GM12891 (cell line): Measurements from ENCODE around the gene UBAC1.
"Not testable (repeated sequence)": the region's sequence is repeated elsewhere in the genome, so short reads cannot be mapped to it uniquely, and the experiment has no call there.

Source experiments
- DNase-seq: peaks from one replicate; pipeline ENCODE4 v3.0.0; 2011; ENCODE audit warnings: low spot score; ENCODE audit not compliant: insufficient read length
- FAIRE-seq: peaks from 2 replicates; lab custom pipeline; 2011; peaks lifted over from hg19 to GRCh38; lab: Jason Lieb, UNC
- PAX5 ChIP-seq: IDR thresholded peaks from 2 replicates; pipeline ENCODE4 v1.6.1; 2011; ENCODE audit warnings: low read length, moderate library complexity, mild to moderate bottlenecking; ENCODE audit not compliant: insufficient read depth, severe bottlenecking
- POLR2A ChIP-seq: IDR thresholded peaks from 2 replicates; pipeline ENCODE4 v1.6.1; 2011; ENCODE audit warnings: low read depth, low read length, control low read depth
- POLR2AphosphoS5 ChIP-seq: IDR thresholded peaks from 2 replicates; pipeline ENCODE4 v1.6.1; 2011; ENCODE audit warnings: low read depth, low read length, control low read depth
- POU2F2 ChIP-seq: IDR thresholded peaks from 2 replicates; pipeline ENCODE4 v1.6.1; 2011; ENCODE audit warnings: low read depth, mild to moderate bottlenecking, control low read depth, low read length, moderate library complexity
- SPI1 ChIP-seq: IDR thresholded peaks from 2 replicates; pipeline ENCODE4 v1.6.1; 2011; ENCODE audit warnings: low read depth, low read length, control low read depth
- TAF1 ChIP-seq: IDR thresholded peaks from 2 replicates; pipeline ENCODE4 v1.6.1; 2011; ENCODE audit warnings: low read depth, low read length, control low read depth

Gene UBAC1

DNA sequence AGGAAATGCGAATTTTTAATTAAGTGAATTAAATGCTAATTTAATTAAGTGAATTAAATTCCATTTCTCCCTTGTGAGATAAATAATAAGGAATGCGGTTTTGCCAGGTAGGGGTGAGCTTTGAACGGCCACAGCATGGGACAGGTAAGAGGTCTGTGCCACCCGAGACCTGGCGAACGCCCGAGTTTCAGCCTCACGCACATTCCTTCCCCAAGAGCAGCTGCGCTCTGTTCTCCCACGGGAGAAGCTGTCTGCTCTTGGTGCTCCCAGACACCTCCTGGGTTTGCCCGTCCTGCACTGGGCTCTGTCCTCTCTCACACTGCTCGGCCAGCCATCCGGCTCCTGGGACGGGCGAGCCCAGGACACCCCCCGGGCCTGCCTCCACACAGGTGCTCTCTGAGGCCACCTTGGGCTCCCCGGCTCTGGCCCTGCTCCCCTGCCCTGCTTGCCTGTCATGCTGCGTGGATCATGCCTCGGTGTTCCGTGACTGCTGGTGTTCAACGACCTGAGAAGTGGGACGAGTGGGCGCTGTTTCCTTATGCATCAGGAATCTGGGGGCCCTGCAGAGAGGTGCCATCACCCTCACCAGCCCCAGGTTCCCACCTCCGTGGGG lies 40.1 kb downstream of the UBAC1 start:
- DNase-seq (no peak), FAIRE-seq (no peak)
- TF ChIP-seq POLR2AphosphoS5 = no peak
- no peak for TF ChIP-seq TAF1
- TF ChIP-seq PAX5 = no peak
- no peak for TF ChIP-seq SPI1
- no peak for TF ChIP-seq POLR2A
- no peak for TF ChIP-seq POU2F2

DNA sequence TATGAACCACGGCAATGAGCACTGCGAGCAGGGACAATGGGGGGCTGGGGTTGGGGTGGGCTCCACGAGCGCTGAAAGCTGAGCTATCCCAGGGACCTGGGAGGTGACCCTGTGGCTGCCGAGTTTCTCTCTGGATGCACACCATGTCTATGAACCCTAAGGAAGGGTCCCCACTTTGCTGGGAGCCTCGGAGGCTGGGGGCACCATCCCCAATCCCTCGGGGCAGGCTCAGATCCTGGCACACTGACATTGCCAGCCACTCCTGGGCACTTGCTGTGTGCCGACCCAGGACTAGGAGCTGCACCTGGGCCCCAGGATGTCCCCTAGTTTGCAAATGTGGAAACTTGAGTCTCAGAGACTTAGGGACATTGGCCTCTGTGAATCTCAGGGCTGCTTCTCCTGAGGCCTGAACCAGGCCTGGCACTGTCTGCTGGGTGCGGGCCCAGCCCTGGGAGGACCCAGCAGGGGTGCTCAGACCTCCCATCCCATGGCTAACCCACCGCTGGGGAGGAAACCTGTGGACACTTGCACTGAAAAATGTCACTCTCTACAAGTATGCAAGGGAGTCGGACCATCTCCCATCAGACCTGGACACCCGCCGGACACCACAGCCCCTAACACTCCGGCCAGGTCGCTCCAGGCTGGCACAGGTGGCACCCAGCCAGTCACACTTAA lies 40.8 kb downstream of the UBAC1 start:
- DNase-seq (no peak), FAIRE-seq (no peak)
- TF ChIP-seq SPI1 (no peak), POLR2A (no peak), POLR2AphosphoS5 (no peak), TAF1 (no peak), POU2F2 (no peak), PAX5 (no peak)

DNA sequence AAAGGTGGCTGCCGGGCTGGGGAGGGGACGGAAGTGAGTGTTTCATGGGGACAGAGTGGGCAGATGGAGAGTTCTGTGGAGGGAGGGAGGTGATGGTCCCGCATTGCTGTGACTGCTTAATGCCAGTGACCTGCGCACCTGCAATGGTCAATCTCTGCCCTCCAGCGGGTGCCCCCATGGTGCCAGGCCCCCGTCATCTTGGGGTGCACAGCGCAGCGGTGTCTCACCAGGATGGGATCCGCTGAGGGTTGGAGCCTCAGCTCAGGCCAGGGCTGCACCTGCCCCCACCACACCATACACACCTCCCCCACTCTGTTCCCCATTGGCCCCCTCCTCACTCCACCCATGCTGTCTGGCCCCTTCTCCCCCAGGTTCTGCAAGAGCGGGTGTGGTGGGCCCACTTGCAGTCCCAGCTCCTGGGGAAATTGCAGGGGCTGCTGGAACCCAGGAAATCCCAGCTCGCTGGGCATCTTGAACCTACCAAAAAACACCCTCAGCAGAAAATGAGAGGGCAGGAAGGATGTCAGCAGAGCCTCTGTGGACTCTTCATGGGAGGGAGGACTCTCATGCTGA lies 41.8 kb downstream of the UBAC1 start:
- no peak for TF ChIP-seq PAX5
- TF ChIP-seq POU2F2 = no peak
- no peak for TF ChIP-seq TAF1
- no peak for TF ChIP-seq SPI1
- TF ChIP-seq POLR2AphosphoS5 = no peak
- no peak for TF ChIP-seq POLR2A
- no peak for FAIRE-seq
- no peak for DNase-seq

DNA sequence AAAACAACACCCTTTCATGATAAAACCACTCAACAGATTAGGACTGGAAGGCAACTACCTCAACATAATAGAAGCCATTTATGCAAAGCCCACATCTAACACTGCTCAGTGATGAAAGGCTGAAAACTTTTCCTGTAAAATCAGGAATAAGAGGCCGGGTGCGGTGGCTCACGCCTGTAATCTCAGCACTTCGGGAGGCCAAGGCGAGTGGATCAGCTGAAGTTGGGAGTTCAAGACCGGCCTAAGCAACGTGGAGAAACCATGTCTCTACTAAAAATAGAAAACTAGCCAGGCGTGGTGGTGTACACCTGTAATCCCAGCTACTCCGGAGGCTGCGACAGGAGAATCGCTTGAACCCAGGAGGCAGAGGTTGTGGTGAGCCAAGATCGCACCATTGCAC lies 44.9 kb downstream of the UBAC1 start:
- FAIRE-seq = not testable (repeated sequence)

DNA sequence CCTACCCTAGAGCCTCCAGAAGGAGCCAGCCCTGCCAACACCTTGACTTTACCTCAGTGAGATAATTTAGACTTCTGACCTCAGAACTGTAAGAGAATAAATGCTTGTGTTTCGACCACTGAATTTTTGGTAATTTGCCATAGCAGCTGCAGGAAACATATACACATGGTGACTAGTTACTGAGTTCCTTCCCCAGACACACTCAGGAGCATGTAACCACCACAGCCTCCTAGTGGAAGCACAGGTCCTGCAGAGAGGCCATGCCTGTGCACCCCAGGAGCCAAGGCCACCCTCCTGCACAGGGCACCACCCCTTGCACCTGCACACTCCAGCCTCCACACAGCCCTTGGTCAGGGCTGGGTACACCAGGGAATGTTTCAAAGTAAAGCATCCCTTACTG lies 46.3 kb downstream of the UBAC1 start:
- DNase-seq (no peak), FAIRE-seq (no peak)
- TF ChIP-seq SPI1 = no peak
- TF ChIP-seq POU2F2 = no peak
- TF ChIP-seq PAX5 = no peak
- TF ChIP-seq TAF1 = no peak
- TF ChIP-seq POLR2AphosphoS5 = no peak
- no peak for TF ChIP-seq POLR2A

More for the DNA sequence above, 44.9 kb downstream of the UBAC1 start:
- DNase-seq = not testable (repeated sequence)

DNA sequence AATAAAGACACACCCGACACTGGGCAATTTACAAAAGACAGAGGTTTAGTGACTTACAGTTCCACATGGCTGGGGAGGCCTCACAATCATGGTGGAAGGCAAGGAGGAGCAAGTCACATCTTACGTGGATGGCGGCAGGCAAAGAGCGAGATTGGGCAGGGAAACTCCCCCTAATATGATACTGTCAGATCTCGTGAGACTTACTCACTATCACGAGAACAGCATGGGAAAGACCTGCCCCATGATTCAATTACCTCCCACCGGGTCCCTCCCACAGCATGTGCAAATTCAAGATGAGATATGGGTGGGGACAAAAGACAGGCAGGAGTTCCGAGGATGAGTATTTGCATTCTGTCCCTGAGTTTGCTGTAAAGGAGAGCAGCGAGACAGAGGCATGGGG lies 49.9 kb downstream of the UBAC1 start:
- not testable (repeated sequence) for DNase-seq, FAIRE-seq

DNA sequence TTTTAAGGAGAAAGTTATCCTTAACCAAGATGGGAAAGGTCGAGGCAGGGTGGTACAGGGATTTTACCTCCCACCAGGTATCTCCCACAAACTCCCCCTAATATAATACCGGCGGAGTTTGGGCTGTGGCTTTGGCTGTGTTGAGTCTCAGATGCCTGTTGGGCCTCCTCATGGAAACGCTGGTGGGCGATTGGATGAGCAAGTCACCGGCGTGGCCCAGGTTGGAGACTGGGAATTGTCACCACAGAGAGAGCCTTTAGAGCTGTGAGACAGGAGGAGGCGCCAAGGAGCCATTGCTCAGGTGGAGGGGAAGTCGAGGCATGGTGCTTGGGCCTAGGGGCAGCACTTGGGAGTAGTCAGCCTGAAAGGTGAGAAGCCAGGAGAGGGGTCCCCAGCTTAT lies 50.4 kb downstream of the UBAC1 start:
- FAIRE-seq = no peak
- no peak for DNase-seq
- TF ChIP-seq POU2F2 (no peak), PAX5 (no peak), POLR2AphosphoS5 (no peak), POLR2A (no peak), SPI1 (no peak), TAF1 (no peak)

DNA sequence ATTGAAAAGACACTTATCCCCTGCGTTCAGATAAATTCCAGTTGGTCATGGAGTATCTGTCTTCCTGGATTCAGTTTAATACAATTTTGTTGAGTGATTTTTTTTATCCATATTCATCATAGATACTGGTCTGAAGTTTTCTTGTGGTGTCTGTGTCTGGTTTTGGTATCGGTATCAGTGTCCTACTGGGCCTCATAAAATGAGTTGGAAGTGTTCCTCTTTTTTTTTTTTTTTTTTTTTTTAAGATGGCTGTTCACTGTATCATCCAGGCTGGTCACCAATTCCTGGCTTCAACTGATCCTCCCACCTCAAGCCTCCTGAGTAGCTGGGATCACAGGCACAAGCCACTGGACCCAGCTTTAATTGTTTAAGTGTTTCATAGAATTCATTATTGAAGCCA lies 51.0 kb downstream of the UBAC1 start:
- no peak for FAIRE-seq
- DNase-seq = no peak
- no peak for TF ChIP-seq POLR2AphosphoS5
- TF ChIP-seq POLR2A = no peak
- TF ChIP-seq TAF1 = no peak
- peak; percentile 40; the same call in 1 of the 2 replicates for TF ChIP-seq SPI1
- TF ChIP-seq PAX5 = no peak
- TF ChIP-seq POU2F2 = no peak

DNA sequence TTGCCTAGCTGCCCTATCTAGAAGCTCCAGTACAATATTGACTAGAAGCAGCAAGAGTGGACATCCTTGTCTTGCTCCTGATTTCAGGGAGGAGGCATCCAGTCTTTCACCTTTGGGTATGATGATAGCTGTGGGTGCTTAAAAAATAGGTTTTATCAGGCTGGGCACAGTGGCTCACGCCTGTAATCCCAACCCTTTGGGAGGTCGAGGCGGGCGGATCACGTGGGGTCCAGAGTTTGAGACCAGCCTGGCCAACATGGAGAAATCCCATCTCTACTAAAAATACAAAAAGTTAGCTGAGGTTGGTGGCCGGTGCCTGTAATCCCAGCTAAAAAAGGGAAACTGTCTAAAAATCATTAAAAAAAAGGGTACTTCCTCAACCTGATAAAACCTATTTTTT lies 51.8 kb downstream of the UBAC1 start:
- FAIRE-seq = no peak
- TF ChIP-seq TAF1 = no peak
- TF ChIP-seq POLR2A = no peak
- no peak for TF ChIP-seq POU2F2
- no peak for TF ChIP-seq SPI1
- no peak for TF ChIP-seq PAX5
- no peak for TF ChIP-seq POLR2AphosphoS5
- DNase-seq = no peak

DNA sequence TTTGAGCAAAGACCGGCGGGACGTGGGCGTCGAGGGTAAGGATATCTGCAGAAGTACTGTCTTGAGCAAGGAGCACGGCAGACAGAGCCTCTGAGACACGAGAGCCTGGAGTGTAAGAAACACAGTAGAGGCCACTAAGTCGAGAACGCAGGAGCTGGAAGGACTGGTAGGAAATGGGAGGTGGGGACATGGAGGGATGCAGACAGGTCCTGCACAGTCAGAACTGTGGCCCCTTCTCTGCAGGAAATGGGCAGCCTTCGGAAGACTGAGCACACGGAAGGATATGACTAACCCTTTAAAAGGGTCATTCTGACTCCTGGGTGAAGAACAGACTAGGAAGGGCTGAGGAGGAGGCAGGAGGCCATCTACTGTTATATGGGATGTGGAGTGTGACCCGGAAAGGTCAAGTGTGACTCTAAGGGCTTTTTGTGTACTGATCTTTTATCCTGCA lies 52.4 kb downstream of the UBAC1 start:
- FAIRE-seq (no peak), DNase-seq (no peak)
- TF ChIP-seq POU2F2 = no peak
- no peak for TF ChIP-seq PAX5
- no peak for TF ChIP-seq POLR2AphosphoS5
- TF ChIP-seq TAF1 = no peak
- no peak for TF ChIP-seq SPI1
- no peak for TF ChIP-seq POLR2A
